Fibroblast of villous mesenchyme (primary cell): ENCODE measurements around the gene CCNG2. TPM values are rescaled to one million over a fixed set of nuclear protein-coding genes. Genes with fewer than 3 reads are reported as not detected.

Source experiments
- DNase-seq: peaks from one replicate; pipeline ENCODE4 v3.0.0-alpha.2; 2010; ENCODE audit warnings: low read depth
- H3K4me3 ChIP-seq: 2 replicates; pipeline ENCODE4 v1.5.1; 2011; ENCODE audit warnings: low read depth, mild to moderate bottlenecking, low read length
- total RNA-seq: library from RNA; depleted of rRNA; stranded (reverse); fragments of >200 nt; gene quantifications from 2 replicates; pipeline ENCODE4 v1.2.3, GENCODE V29; 2012
- TF ChIP-seq, protein P1 (sequence below): IDR thresholded peaks from 2 replicates; pipeline ENCODE4 v1.5.1; 2012; ENCODE audit warnings: low read depth, mild to moderate bottlenecking, low read length; ENCODE audit not compliant: insufficient read depth

The CCNG2 gene
- total RNA-seq, 1 donor, result 25.9 TPM

DNA sequence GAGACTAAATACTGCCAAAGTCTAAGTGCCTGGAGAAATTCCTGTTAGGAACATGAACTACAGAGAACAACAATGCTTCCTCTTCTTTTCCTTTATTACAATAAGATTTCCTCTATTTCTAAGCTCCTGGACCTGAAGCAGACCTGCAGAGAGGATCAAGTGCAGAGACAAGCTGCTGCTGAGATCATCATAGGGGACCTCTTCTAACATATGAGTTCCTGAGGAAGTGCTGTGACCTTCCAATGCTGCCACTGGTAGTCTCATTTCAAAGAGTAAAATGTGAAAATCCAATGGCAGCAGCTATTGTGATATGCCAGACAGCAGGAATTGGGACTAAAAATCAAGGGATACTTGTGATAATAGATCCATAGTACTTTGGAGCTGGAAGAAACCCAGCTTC lies 28.0 kb downstream of the CCNG2 start:
- DNase-seq, result no peak
- H3K4me3 ChIP-seq, result no peak overlapping the region
- TF ChIP-seq, protein P1, sequence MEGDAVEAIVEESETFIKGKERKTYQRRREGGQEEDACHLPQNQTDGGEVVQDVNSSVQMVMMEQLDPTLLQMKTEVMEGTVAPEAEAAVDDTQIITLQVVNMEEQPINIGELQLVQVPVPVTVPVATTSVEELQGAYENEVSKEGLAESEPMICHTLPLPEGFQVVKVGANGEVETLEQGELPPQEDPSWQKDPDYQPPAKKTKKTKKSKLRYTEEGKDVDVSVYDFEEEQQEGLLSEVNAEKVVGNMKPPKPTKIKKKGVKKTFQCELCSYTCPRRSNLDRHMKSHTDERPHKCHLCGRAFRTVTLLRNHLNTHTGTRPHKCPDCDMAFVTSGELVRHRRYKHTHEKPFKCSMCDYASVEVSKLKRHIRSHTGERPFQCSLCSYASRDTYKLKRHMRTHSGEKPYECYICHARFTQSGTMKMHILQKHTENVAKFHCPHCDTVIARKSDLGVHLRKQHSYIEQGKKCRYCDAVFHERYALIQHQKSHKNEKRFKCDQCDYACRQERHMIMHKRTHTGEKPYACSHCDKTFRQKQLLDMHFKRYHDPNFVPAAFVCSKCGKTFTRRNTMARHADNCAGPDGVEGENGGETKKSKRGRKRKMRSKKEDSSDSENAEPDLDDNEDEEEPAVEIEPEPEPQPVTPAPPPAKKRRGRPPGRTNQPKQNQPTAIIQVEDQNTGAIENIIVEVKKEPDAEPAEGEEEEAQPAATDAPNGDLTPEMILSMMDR, result no peak

GRCh38 chr4:77185686-77186085 lies 28.7 kb downstream of the CCNG2 start:
- H3K4me3 ChIP-seq, result no peak overlapping the region
- DNase-seq, result no peak
- TF ChIP-seq, protein P1, result no peak

- TF ChIP-seq, protein P1, result no peak
- no peak for DNase-seq
- no peak overlapping the region for H3K4me3 ChIP-seq
Measured at GRCh38 chr4:77187322-77187721, 30.3 kb downstream of the CCNG2 start.

DNA sequence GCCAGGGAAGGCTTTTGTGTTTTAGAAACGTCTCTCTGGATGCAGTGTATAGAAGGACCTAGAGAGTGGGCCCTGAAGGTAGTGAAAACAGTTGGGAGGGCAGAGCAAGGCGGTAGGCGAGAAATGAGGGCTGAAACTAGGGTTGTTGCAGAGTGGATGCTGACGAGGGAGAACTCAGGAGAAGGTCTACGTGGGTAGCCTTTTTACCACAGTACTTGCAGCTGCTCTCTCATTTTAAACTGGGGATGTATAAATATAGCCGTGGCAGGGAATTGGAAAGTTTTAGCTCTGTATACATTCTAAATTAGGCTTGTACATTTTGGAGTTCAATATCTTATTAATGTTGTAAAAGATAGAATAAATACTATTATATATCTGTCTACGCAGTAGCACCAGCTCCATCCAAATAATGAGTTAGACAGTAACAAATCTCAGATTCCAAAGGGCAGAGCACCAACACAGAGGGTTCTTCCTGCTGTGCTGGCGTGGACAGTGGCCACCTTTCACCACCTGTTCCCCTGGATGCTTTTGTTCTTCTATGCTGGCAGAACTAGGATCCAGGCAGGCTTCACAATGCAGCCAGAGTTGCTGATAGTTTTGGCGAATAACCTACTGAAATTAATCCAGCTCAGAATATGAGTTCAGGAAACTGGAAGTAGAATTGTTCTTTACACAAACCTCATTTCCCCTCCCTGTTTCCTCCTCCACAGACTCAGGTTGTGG lies 31.7 kb downstream of the CCNG2 start:
- TF ChIP-seq, protein P1, result no peak
- DNase-seq, result no peak

GRCh38 chr4:77189412-77189811 lies 32.4 kb downstream of the CCNG2 start:
- DNase-seq, result no peak
- TF ChIP-seq, protein P1, result no peak

More for the DNA sequence above, 31.7 kb downstream of the CCNG2 start:
- no peak overlapping the region for H3K4me3 ChIP-seq

DNA sequence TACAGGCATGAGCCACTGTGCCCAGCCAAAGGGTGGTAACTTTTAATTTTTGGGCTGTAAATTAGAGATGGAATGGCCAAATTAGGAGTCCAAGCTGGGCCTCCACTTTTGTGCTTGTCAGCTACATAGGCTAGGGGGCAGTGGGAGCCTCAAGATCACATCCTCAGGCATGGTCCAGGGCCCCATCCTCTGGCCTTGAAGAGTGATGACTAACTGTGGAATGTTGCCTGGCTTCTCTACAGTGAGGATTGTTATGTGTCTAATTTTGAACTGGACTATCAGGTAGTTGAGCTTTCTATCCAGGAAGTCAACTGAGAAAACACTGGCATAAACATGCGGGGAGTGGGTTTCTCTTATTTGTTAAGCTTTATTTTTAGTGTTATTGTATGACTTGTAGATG lies 33.0 kb downstream of the CCNG2 start:
- TF ChIP-seq, protein P1, result no peak
- no peak for DNase-seq
- H3K4me3 ChIP-seq, result no peak overlapping the region

More at GRCh38 chr4:77189412-77189811, 32.4 kb downstream of the CCNG2 start:
- no peak overlapping the region for H3K4me3 ChIP-seq

DNA sequence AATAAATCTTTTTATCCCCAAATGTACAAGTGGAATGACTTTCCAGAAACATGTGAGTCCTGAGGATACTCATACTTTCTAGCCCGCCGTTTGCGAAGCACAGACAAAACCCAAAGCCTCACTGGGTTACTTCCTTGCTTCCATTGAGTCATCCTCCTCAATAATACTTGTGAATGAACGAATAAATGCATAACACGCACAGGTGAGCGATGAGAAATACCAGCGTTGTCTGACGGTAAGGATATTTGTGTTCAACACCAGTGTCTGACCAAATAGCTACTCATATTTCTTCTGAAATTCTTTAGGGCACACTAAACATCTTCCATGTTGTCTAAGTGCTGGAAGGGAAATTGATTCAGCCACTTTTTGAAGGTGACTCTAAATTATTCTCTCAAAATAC lies 36.0 kb downstream of the CCNG2 start:
- H3K4me3 ChIP-seq, result no peak overlapping the region
- DNase-seq, result no peak
- TF ChIP-seq, protein P1, result no peak
